ENCODE data around the gene TPCN2. TPM values are rescaled to one million over a fixed set of nuclear protein-coding genes. Genes with fewer than 3 reads are reported as not detected.

The TPCN2 gene
- total RNA-seq, 1 donor from 2014 or later = 14.2 TPM

DNA sequence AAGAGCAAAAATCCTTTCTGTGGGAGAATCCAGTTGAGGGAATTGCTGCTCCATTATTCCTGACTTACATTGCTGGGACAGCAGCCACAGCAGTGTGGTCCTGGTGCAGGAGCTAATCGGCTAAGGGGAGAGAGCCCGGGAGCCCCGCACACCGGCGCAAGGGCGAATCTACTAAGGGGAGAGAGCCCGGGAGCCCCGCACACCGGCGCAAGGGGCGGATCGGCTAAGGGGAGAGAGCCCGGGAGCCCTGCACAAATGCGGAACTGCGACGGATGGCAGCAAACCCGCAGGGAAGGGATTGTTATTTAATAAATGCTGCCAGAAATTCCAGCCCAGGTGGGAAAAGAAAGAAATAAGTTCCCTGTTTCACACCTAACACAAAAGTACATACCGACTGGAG, 43.5 kb downstream of the TPCN2 start:
- H3K36me3 Mint-ChIP-seq (ENCODE audit: low read depth) = peaks cover 4% of the 10 kb centered on the region
- H3K9me3 Mint-ChIP-seq = no peaks in the 10 kb centered on the region
- H3K27me3 Mint-ChIP-seq (ENCODE audit: low read depth) = no peaks in the 10 kb centered on the region
- no peak overlapping the region for H3K4me3 Mint-ChIP-seq
- peaks cover 10% of the 10 kb centered on the region for H3K4me1 Mint-ChIP-seq
- DNase-seq (ENCODE audit: low read depth, low spot score) = no peak
- TF ChIP-seq, protein P1, sequence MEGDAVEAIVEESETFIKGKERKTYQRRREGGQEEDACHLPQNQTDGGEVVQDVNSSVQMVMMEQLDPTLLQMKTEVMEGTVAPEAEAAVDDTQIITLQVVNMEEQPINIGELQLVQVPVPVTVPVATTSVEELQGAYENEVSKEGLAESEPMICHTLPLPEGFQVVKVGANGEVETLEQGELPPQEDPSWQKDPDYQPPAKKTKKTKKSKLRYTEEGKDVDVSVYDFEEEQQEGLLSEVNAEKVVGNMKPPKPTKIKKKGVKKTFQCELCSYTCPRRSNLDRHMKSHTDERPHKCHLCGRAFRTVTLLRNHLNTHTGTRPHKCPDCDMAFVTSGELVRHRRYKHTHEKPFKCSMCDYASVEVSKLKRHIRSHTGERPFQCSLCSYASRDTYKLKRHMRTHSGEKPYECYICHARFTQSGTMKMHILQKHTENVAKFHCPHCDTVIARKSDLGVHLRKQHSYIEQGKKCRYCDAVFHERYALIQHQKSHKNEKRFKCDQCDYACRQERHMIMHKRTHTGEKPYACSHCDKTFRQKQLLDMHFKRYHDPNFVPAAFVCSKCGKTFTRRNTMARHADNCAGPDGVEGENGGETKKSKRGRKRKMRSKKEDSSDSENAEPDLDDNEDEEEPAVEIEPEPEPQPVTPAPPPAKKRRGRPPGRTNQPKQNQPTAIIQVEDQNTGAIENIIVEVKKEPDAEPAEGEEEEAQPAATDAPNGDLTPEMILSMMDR (conservative IDR thresholded peaks at IDR 0.05) = no peak
- H3K27ac Mint-ChIP-seq (ENCODE audit: unreplicated experiment) = no peak overlapping the region

DNA sequence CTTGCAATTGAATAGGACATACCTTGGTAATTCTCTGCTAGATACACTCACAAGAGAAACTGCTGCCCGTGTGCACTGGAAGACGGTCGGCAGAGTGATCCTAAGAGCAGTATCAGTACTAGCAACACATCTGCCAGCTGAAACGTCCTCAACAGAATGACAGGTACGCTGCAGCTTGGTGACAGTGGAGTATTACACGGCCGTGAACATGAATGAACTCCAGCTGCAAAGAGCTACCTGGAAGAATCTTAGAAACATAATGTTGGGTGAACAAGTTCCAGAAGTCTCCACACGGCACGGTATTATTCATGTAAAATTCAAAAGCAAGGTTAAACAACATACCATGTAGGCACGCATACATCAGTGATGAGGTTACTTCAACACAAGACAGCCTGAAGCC, 44.4 kb downstream of the TPCN2 start:
- Mint-ChIP-seq H3K4me1 (peaks cover 10% of the 10 kb centered on the region), H3K27me3 (ENCODE audit: low read depth) (no peaks in the 10 kb centered on the region), H3K9me3 (no peaks in the 10 kb centered on the region), H3K36me3 (ENCODE audit: low read depth) (peaks cover 4% of the 10 kb centered on the region), H3K4me3 (no peak overlapping the region), H3K27ac (ENCODE audit: unreplicated experiment) (no peak overlapping the region)
- no peak for DNase-seq (ENCODE audit: low read depth, low spot score)
- TF ChIP-seq, protein P1 (conservative IDR thresholded peaks at IDR 0.05) = no peak

DNA sequence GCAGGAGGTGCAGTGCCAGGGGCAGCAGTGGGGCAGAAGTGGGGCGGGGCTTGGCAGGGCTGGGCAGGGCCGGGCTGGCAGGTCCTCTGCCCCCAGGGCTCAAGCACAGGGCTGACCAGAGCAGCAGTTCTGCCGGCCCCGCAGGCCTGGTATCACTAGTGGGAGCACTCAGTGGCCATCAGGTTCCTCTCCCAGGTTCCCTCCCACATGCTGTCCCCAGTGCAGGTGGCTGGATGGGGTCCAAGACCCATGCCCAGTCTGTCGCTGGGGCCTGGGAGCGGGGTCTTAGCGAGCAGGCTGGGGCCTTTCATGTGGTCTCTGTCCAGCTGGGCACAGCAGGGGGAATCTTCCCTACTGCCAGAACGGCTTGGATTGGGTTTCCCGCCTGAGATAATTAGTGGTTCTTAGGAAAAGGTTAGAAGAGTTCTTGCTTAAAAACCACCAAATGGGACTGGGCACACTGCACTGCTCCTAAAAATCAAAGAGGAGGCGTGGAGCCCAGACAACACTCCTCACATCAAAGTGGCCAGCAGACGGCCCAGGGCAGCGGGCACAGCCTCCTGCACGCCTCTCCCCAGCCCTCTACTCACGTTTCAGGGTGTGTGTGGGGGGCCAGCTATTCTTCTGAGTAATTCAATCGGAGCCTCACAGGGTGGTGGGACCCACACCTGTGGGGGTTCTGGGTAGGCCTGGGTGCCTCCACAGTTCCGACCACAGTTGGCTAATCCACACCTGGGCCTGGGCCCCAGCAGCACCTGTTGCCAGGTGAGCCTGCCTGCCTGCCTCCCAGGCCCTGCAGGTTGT, 45.6 kb downstream of the TPCN2 start:
- TF ChIP-seq, protein P1 (conservative IDR thresholded peaks at IDR 0.05) = no peak
- no peaks in the 10 kb centered on the region for H3K27me3 Mint-ChIP-seq (ENCODE audit: low read depth)
- H3K36me3 Mint-ChIP-seq (ENCODE audit: low read depth) = peaks cover 4% of the 10 kb centered on the region
- no peak overlapping the region for H3K4me3 Mint-ChIP-seq
- DNase-seq (ENCODE audit: low read depth, low spot score) = no peak
- H3K4me1 Mint-ChIP-seq = peaks cover 5% of the 10 kb centered on the region
- no peak overlapping the region for H3K27ac Mint-ChIP-seq (ENCODE audit: unreplicated experiment)
- no peaks in the 10 kb centered on the region for H3K9me3 Mint-ChIP-seq

DNA sequence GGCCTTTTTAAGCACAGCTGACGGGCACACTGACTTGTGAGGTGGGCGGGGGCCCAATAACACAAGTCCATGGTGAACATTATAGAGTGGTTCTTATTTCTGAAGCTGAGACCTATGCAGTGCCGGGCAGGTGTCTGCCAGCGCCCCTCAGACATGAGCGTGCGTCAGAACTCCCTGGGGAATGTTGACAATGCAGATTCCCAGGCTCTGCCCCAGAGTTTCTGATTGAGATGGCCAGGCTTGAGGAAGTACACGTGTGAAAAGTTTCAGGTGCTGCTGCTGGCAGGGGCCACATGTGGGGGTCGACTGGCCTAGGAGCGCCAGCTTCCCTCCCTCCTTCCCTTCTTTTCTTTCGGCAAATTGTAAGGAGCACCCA, 46.2 kb downstream of the TPCN2 start:
- Mint-ChIP-seq H3K27ac (ENCODE audit: unreplicated experiment) (no peak overlapping the region), H3K4me1 (peaks cover 5% of the 10 kb centered on the region), H3K36me3 (ENCODE audit: low read depth) (peaks cover 4% of the 10 kb centered on the region), H3K4me3 (no peak overlapping the region), H3K9me3 (no peaks in the 10 kb centered on the region), H3K27me3 (ENCODE audit: low read depth) (no peaks in the 10 kb centered on the region)
- TF ChIP-seq, protein P1 (conservative IDR thresholded peaks at IDR 0.05) = no peak
- no peak for DNase-seq (ENCODE audit: low read depth, low spot score)

DNA sequence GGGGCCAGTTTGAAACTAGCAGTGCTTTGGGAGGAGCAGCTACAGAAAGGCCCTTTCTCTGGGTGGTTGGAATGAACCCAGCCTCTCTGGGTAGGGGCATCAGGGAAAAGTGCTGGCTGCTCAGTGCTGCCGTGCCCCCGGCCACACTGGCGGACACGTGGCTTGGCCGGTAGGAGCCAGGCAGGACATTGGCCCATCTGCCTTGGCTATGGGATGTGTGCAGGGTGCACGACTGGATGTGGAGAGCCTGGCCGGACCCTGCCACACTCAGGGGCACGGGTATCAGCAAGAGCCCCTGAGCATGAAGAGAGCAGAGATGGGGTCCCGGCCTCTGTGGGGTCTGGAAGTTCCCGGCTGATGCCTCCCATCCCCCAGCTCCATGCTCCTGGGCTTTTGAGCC, 46.6 kb downstream of the TPCN2 start:
- no peaks in the 10 kb centered on the region for H3K9me3 Mint-ChIP-seq
- H3K27ac Mint-ChIP-seq (ENCODE audit: unreplicated experiment) = no peak overlapping the region
- DNase-seq (ENCODE audit: low read depth, low spot score) = no peak
- H3K4me1 Mint-ChIP-seq = peaks cover 5% of the 10 kb centered on the region
- no peaks in the 10 kb centered on the region for H3K27me3 Mint-ChIP-seq (ENCODE audit: low read depth)
- peaks cover 4% of the 10 kb centered on the region for H3K36me3 Mint-ChIP-seq (ENCODE audit: low read depth)
- TF ChIP-seq, protein P1 (conservative IDR thresholded peaks at IDR 0.05) = no peak
- no peak overlapping the region for H3K4me3 Mint-ChIP-seq

All from neural crest cell (in vitro differentiated cells).